ENCODE measurements around the gene TMED7. TPM values are rescaled to one million over a fixed set of nuclear protein-coding genes. Genes with fewer than 3 reads are reported as not detected.

The TMED7 gene
- total and polyA plus RNA-seq, 2 of the 8 experiments (the other 6 are each of a cell fraction or from before 2014, with no cell fraction given), result 43.8 to 75.2 TPM

- Histone ChIP-seq H2AFZ (ENCODE audit: low read length) (no peak overlapping the region), H3K9ac (replicated peaks in 1 of 4; ENCODE audit: extremely low read depth in 1 of 4, low read depth in 3 of 4, low read length in 3 of 4) (no peak overlapping the region), H3K79me2 (ENCODE audit: control insufficient read depth in 1 of 2, insufficient read depth in 2 of 2, low read length in 2 of 2) (no peaks in the 10 kb centered on the region), H4K5ac (ENCODE audit: insufficient read length, low read depth, low read length) (no peak overlapping the region), H3K4me3 (ENCODE audit: extremely low read depth in 1 of 4, insufficient read depth in 2 of 4, low read depth in 3 of 4, low read length in 4 of 4) (no peak overlapping the region), H3K56ac (replicated peaks; ENCODE audit: insufficient read length, low read depth, low read length) (no peak overlapping the region), H3K27ac (ENCODE audit: low read depth, low read length) (no peak overlapping the region), H3K23ac (ENCODE audit: insufficient read length) (no peak overlapping the region), H3K27me3 (replicated peaks in 1 of 4; ENCODE audit: control insufficient read depth in 3 of 4, extremely low read depth in 1 of 4, insufficient read depth in 3 of 4, low read length in 3 of 4) (no peaks in the 10 kb centered on the region), H4K8ac (ENCODE audit: extremely low read depth, insufficient read depth, low read length) (no peak overlapping the region), H2BK5ac (ENCODE audit: low read depth, low read length) (no peak overlapping the region), H3K36me3 (ENCODE audit: control insufficient read depth in 2 of 4, insufficient read depth in 4 of 4, low read length in 3 of 4) (no peaks in the 10 kb centered on the region), H4K91ac (replicated peaks; ENCODE audit: insufficient read length, low read length) (no peak overlapping the region), H2BK20ac (ENCODE audit: low read length) (no peak overlapping the region), H3K23me2 (ENCODE audit: low read depth, low read length) (no peaks in the 10 kb centered on the region; the same call in 1 of the 2 replicates), H3K4me1 (replicated peaks in 1 of 4; ENCODE audit: control insufficient read depth in 3 of 4, insufficient read depth in 4 of 4, low read length in 3 of 4) (no peaks in the 10 kb centered on the region; a peak in 1 of 7 replicates), H3K4me2 (ENCODE audit: insufficient read depth in 1 of 2, low read depth in 2 of 2, low read length in 2 of 2) (no peak overlapping the region), H3K9me3 (ENCODE audit: insufficient read depth in 2 of 2, low read depth in 1 of 2, low read length in 1 of 2) (no peaks in the 10 kb centered on the region), H3K4ac (replicated peaks; ENCODE audit: insufficient read length, low read depth, low read length) (no peak overlapping the region), H4K20me1 (replicated peaks in 1 of 2; ENCODE audit: control insufficient read depth in 1 of 2, insufficient read depth in 2 of 2, low read length in 2 of 2) (no peaks in the 10 kb centered on the region), H2BK15ac (ENCODE audit: low read length) (no peak overlapping the region), H2BK12ac (ENCODE audit: low read depth, low read length) (no peak overlapping the region), H3K14ac (ENCODE audit: insufficient read length) (no peak overlapping the region), H3K18ac (ENCODE audit: extremely low read depth, low read length) (no peak overlapping the region), H2BK120ac (replicated peaks; ENCODE audit: low read depth, low read length) (no peak overlapping the region), H3K79me1 (ENCODE audit: low read depth, low read length) (no peaks in the 10 kb centered on the region), H2AK5ac (ENCODE audit: low read depth, low read length) (no peak overlapping the region)
- WGBS, 2 experiments (ENCODE audit: extremely low coverage in 1 of 2, insufficient coverage in 1 of 2, insufficient read length in 1 of 2, insufficient replicate concordance in 2 of 2, low coverage in 1 of 2, low lambda C conversion rate in 2 of 2, missing lambda C conversion rate in 1 of 2), result 90% methylated on average over 2 of the region's 2 CpGs; no CpG with 5 or more reads in 1 of the 2 experiments
- DNase-seq (ENCODE audit: low read depth in 1 of 2, low spot score in 2 of 2) (no peak), FAIRE-seq (no peak)
- TF ChIP-seq SP2 (IDR thresholded peaks at IDR 0.05; ENCODE audit: low read length), result no peak
- no peak for TF ChIP-seq SP4 (IDR thresholded peaks at IDR 0.05; ENCODE audit: low read length)
- no peak for TF ChIP-seq CBX5 (IDR thresholded peaks at IDR 0.05; ENCODE audit: low read depth, low read length)
- ChIA-PET CTCF (ENCODE audit: partially characterized antibody) (interaction anchor here (1.2 kb wide), 1 partner anchor 494 kb away, joined by 3 read pairs; no protein-coding TSS in a partner anchor), POLR2A (ENCODE audit: partially characterized antibody) (no interaction called here)
These were observed 31.4 kb downstream of the TMED7 start for GRCh38 chr5:115594128-115595047.
